Measurements from ENCODE around the gene PLCD4. TPM values are rescaled to one million over a fixed set of nuclear protein-coding genes. Genes with fewer than 3 reads are reported as not detected.

Gene PLCD4
- polyA plus RNA-seq, 1 of the 3 experiments (the other 2 are of a cell fraction), result 8.5 TPM

DNA sequence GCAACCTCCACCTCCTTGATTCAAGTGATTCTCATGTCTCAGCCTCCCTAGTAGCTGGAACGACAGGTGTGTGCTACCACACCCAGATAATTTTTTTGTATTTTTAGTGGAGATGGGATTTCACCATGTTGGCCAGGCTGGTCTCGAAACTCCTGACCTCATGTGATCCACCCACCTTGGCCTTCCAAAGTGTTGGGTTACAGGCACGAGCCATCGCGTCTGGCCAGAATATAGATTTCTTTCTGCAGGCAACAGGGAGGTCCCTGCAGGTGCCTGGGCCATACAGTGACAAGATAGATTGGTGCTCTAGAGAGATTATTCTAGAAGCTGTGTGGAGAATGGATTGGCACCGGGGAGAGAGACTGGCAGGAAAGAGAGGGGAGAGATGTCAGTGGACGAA, 13.3 kb downstream of the PLCD4 start:
- no peak for TF ChIP-seq FOXM1 (IDR thresholded peaks at IDR 0.05; ENCODE audit: low read depth)
- no peak for TF ChIP-seq NRF1 (IDR thresholded peaks at IDR 0.05; ENCODE audit: low read depth, low read length)
- TF ChIP-seq JUND (IDR thresholded peaks at IDR 0.05), result no peak
- TF ChIP-seq YY1 (IDR thresholded peaks at IDR 0.05; ENCODE audit: low read depth), result no peak
- TF ChIP-seq, protein P1, sequence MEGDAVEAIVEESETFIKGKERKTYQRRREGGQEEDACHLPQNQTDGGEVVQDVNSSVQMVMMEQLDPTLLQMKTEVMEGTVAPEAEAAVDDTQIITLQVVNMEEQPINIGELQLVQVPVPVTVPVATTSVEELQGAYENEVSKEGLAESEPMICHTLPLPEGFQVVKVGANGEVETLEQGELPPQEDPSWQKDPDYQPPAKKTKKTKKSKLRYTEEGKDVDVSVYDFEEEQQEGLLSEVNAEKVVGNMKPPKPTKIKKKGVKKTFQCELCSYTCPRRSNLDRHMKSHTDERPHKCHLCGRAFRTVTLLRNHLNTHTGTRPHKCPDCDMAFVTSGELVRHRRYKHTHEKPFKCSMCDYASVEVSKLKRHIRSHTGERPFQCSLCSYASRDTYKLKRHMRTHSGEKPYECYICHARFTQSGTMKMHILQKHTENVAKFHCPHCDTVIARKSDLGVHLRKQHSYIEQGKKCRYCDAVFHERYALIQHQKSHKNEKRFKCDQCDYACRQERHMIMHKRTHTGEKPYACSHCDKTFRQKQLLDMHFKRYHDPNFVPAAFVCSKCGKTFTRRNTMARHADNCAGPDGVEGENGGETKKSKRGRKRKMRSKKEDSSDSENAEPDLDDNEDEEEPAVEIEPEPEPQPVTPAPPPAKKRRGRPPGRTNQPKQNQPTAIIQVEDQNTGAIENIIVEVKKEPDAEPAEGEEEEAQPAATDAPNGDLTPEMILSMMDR (IDR thresholded peaks at IDR 0.05), result no peak
- TF ChIP-seq GATA2 (CRISPR knock-in tag; IDR thresholded peaks at IDR 0.05), result no peak
- TF ChIP-seq EZH2phosphoT487 (IDR thresholded peaks at IDR 0.05; ENCODE audit: borderline replicate concordance, low read depth), result no peak
- TF ChIP-seq RFX5 (IDR thresholded peaks at IDR 0.05; ENCODE audit: low read length), result no peak
- TF ChIP-seq SMC3 (IDR thresholded peaks at IDR 0.05; ENCODE audit: low read depth, low read length), result no peak
- TF ChIP-seq, protein P2, sequence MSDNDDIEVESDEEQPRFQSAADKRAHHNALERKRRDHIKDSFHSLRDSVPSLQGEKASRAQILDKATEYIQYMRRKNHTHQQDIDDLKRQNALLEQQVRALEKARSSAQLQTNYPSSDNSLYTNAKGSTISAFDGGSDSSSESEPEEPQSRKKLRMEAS (IDR thresholded peaks at IDR 0.05; ENCODE audit: low read depth), result no peak
- TF ChIP-seq FOXJ3 (CRISPR knock-in tag; IDR thresholded peaks at IDR 0.05), result no peak
- H3K4me3 ChIP-seq (ENCODE audit: low read depth in 2 of 2, low read length in 1 of 2), result no peak overlapping the region
- no peaks in the 10 kb centered on the region for H3F3A ChIP-seq (replicated peaks; ENCODE audit: insufficient read depth)
- H3K36me3 ChIP-seq (replicated peaks in 1 of 2; ENCODE audit: control insufficient read depth in 1 of 2, insufficient read depth in 2 of 2, low read length in 1 of 2), result peaks cover 0 to 2% of the 10 kb centered on the region in 2 experiments
- DNase-seq, result no peak
- WGBS (ENCODE audit: low lambda C conversion rate), result 79% methylated on average over 7 of the region's 7 CpGs
- ChIA-PET CTCF (interaction anchor here (1.2 to 1.3 kb wide), 2 partner anchors 9 to 214 kb away, joined by 3 to 4 read pairs; no protein-coding TSS in a partner anchor), POLR2A (no interaction called here)
- H2AFZ ChIP-seq (ENCODE audit: low read depth), result no peak overlapping the region
- H3K27ac ChIP-seq (ENCODE audit: low read depth in 2 of 2, low read length in 1 of 2), result no peak overlapping the region
- H3K27me3 ChIP-seq (ENCODE audit: insufficient read depth), result no peaks in the 10 kb centered on the region
- no peak overlapping the region for H3K9ac ChIP-seq
- H3K9me2 ChIP-seq, result no peaks in the 10 kb centered on the region
- no peaks in the 10 kb centered on the region for H3K4me1 ChIP-seq (ENCODE audit: control insufficient read depth in 1 of 2, insufficient read depth in 2 of 2, low read depth in 1 of 2, low read length in 1 of 2)
- no peaks in the 10 kb centered on the region for H3K79me2 ChIP-seq (ENCODE audit: insufficient read depth)
- no peak overlapping the region for H3K4me2 ChIP-seq
- no peaks in the 10 kb centered on the region for H3K9me3 ChIP-seq
- H4K20me1 ChIP-seq (ENCODE audit: insufficient read depth), result no peaks in the 10 kb centered on the region

DNA sequence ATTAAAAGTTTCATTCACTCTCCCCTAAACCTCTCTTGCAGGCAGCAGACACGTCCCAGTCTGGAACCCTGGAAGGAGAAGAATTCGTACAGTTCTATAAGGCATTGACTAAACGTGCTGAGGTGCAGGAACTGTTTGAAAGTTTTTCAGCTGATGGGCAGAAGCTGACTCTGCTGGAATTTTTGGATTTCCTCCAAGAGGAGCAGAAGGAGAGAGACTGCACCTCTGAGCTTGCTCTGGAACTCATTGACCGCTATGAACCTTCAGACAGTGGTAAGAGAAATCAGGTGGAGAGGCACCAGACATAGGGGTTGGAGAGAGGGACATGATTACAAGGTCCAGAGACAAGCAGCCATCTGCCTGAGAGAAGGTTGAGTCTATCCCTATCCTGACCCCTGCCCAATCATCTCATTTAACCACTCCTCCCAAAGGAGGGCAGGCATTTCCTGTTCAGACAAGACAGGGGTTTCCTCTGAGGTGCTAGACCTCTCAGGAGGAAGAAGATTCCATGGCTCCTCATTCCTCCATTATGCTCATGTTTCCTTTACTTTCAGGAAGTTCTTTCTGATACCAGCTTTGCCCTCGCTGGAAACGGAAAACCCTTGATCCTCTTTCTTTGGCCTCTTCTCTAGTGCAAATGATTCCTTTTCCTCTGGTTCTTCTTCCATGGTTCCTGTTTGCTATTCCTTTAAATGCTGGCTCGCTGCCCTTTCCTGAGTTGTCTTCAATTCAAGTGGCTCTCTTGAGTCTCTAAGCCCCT, 15.1 kb downstream of the PLCD4 start:
- Histone ChIP-seq H3K9me2 (no peaks in the 10 kb centered on the region), H3K27ac (ENCODE audit: low read depth in 2 of 2, low read length in 1 of 2) (no peak overlapping the region), H2AFZ (ENCODE audit: low read depth) (0 out of 2 replicates have a peak overlapping the region, but pooled peaks have one; percentile 41), H3K9me3 (no peaks in the 10 kb centered on the region), H3K36me3 (replicated peaks in 1 of 2; ENCODE audit: control insufficient read depth in 1 of 2, insufficient read depth in 2 of 2, low read length in 1 of 2) (peaks cover 0 to 2% of the 10 kb centered on the region in 2 experiments), H3K79me2 (ENCODE audit: insufficient read depth) (no peaks in the 10 kb centered on the region), H4K20me1 (ENCODE audit: insufficient read depth) (no peaks in the 10 kb centered on the region), H3F3A (replicated peaks; ENCODE audit: insufficient read depth) (no peaks in the 10 kb centered on the region), H3K9ac (no peak overlapping the region), H3K4me2 (no peak overlapping the region), H3K4me1 (ENCODE audit: control insufficient read depth in 1 of 2, insufficient read depth in 2 of 2, low read depth in 1 of 2, low read length in 1 of 2) (no peaks in the 10 kb centered on the region), H3K27me3 (ENCODE audit: insufficient read depth) (no peaks in the 10 kb centered on the region), H3K4me3 (ENCODE audit: low read depth in 2 of 2, low read length in 1 of 2) (no peak overlapping the region)
- WGBS (ENCODE audit: low lambda C conversion rate), result 91% methylated on average over 7 of the region's 7 CpGs
- DNase-seq, result no peak
- ChIA-PET POLR2A (no interaction called here), CTCF (interaction anchor here (1.2 kb wide), 1 partner anchor 17 kb away, joined by 4 read pairs; no protein-coding TSS in a partner anchor)
- TF ChIP-seq TEAD4 (IDR thresholded peaks at IDR 0.05; ENCODE audit: borderline replicate concordance, insufficient read depth) (no peak), ELF1 (IDR thresholded peaks at IDR 0.05) (no peak), MXI1 (IDR thresholded peaks at IDR 0.05; ENCODE audit: low read depth, low read length) (no peak), CHD2 (IDR thresholded peaks at IDR 0.05; ENCODE audit: low read length, partially characterized antibody) (no peak), RCOR1 (IDR thresholded peaks at IDR 0.05; ENCODE audit: low read length) (no peak), GATA2 (CRISPR knock-in tag; IDR thresholded peaks at IDR 0.05) (no peak), JUND (IDR thresholded peaks at IDR 0.05) (no peak), EZH2phosphoT487 (IDR thresholded peaks at IDR 0.05; ENCODE audit: borderline replicate concordance, low read depth) (no peak), MEF2A (IDR thresholded peaks at IDR 0.05; ENCODE audit: borderline replicate concordance, low read depth) (no peak), YY1 (IDR thresholded peaks at IDR 0.05; ENCODE audit: low read depth) (no peak)
- TF ChIP-seq, protein P3, sequence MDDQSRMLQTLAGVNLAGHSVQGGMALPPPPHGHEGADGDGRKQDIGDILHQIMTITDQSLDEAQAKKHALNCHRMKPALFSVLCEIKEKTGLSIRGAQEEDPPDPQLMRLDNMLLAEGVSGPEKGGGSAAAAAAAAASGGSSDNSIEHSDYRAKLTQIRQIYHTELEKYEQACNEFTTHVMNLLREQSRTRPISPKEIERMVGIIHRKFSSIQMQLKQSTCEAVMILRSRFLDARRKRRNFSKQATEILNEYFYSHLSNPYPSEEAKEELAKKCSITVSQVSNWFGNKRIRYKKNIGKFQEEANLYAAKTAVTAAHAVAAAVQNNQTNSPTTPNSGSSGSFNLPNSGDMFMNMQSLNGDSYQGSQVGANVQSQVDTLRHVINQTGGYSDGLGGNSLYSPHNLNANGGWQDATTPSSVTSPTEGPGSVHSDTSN (IDR thresholded peaks at IDR 0.05), result no peak
- TF ChIP-seq, protein P4, sequence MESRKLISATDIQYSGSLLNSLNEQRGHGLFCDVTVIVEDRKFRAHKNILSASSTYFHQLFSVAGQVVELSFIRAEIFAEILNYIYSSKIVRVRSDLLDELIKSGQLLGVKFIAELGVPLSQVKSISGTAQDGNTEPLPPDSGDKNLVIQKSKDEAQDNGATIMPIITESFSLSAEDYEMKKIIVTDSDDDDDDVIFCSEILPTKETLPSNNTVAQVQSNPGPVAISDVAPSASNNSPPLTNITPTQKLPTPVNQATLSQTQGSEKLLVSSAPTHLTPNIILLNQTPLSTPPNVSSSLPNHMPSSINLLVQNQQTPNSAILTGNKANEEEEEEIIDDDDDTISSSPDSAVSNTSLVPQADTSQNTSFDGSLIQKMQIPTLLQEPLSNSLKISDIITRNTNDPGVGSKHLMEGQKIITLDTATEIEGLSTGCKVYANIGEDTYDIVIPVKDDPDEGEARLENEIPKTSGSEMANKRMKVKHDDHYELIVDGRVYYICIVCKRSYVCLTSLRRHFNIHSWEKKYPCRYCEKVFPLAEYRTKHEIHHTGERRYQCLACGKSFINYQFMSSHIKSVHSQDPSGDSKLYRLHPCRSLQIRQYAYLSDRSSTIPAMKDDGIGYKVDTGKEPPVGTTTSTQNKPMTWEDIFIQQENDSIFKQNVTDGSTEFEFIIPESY (IDR thresholded peaks at IDR 0.05; ENCODE audit: borderline replicate concordance, low read depth), result no peak
- TF ChIP-seq, protein P2 (IDR thresholded peaks at IDR 0.05; ENCODE audit: low read depth), result no peak

Measured in SK-N-SH (cell line).